GM15510 (cell line): ENCODE data around the gene PHLDA3.

ENCODE experiments used
- POLR2A ChIP-seq: IDR thresholded peaks from 3 replicates; pipeline ENCODE4 v1.6.1; 2011; ENCODE audit warnings: borderline replicate concordance; ENCODE audit not compliant: insufficient read length; ENCODE audit errors: extremely low read depth

The PHLDA3 gene

GRCh38 chr1:201463071-201463552 is 5.9 kb downstream of the PHLDA3 start:
- no peak for TF ChIP-seq POLR2A

GRCh38 chr1:201461645-201462441 is 7.1 kb downstream of the PHLDA3 start:
- no peak for TF ChIP-seq POLR2A

- no peak for TF ChIP-seq POLR2A
Observed at GRCh38 chr1:201460814-201461644, 8.0 kb downstream of the PHLDA3 start.

- TF ChIP-seq POLR2A, result no peak
Observed at GRCh38 chr1:201459775-201460174, 9.2 kb downstream of the PHLDA3 start.

GRCh38 chr1:201459052-201459451 is 9.9 kb downstream of the PHLDA3 start:
- no peak for TF ChIP-seq POLR2A

- no peak for TF ChIP-seq POLR2A
Observed at GRCh38 chr1:201457508-201457960, 11.5 kb downstream of the PHLDA3 start.

GRCh38 chr1:201456499-201457309 is 12.3 kb downstream of the PHLDA3 start:
- no peak for TF ChIP-seq POLR2A

DNA sequence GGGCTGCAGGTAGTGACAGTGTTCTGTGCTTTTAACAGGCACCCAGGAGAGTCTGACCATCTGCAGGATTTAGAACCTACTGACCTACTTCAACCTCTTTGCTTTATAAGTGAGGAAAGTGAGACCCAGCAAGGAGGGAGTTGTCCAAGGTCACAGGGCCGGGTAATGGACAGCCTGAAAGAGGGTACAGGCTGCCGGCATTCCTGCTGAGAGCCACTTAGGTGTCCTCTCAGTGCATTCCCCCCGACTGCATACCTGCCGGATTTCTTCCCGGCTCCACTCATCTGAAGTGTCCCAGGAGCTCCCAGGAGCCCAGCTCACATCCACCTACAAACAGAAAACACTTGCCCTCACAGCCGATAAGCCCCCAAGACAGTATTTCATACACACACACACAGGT is 13.9 kb downstream of the PHLDA3 start:
- TF ChIP-seq POLR2A, result no peak

DNA sequence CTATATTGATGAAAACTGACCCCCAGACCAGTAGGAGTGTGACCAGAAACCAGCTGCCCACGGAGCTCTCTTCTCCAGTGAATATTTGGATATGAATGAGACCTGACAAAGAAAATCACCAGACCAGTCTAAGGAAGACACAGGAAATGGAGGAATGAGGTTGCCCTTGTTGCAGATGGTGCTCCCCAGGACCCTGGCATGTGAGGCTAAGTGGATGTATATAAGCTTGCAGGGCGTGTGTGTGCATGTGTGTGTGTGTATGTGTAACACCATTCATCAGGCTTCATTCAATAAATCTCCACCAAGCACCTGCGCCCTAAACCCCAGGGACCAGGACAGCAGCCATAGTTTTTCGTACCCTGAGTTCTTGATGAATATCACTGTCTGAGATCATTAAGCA is 14.4 kb downstream of the PHLDA3 start:
- TF ChIP-seq POLR2A, result no peak

- no peak for TF ChIP-seq POLR2A
Observed at GRCh38 chr1:201452866-201453265, 16.1 kb downstream of the PHLDA3 start.

GRCh38 chr1:201450721-201451291 is 18.2 kb downstream of the PHLDA3 start:
- TF ChIP-seq POLR2A, result no peak

- no peak for TF ChIP-seq POLR2A
Observed at GRCh38 chr1:201448990-201449389, 20.0 kb downstream of the PHLDA3 start.

GRCh38 chr1:201447903-201448871 is 20.8 kb downstream of the PHLDA3 start:
- no peak for TF ChIP-seq POLR2A
